Loucy (cell line): ENCODE results near the gene BCAP29.

ENCODE experiments used
- CTCF ChIP-seq: fragments of 200-600 bp; sonication (generic); conservative IDR thresholded peaks from 2 replicates; pipeline ENCODE4 v1.5.1; 2014; ENCODE audit warnings: mild to moderate bottlenecking, antibody characterized with exemption, low read length
- EZH2phosphoT487 ChIP-seq: fragments of 200-600 bp; IDR thresholded peaks from 2 replicates; pipeline ENCODE4 v1.6.1; 2018; ENCODE audit warnings: antibody characterized with exemption, mild to moderate bottlenecking, moderate library complexity, borderline replicate concordance

GRCh38 chr7:107606303-107606702, 26.3 kb downstream of the BCAP29 start:
- TF ChIP-seq CTCF (no peak), EZH2phosphoT487 (no peak)
